ENCODE results near the gene TPK1.

GRCh38 chr7:144528536-144529045 lies 307.3 kb downstream of the TPK1 start:
- TF ChIP-seq FOXP2 (optimal IDR thresholded peaks at IDR 0.05; ENCODE audit: control extremely low read depth, extremely low read length, insufficient read depth) (no peak), EZH2 (IDR thresholded peaks at IDR 0.05) (no peak)
